Activated CD4-positive, alpha-beta T cell treated with anti-CD3 and anti-CD28 coated beads, Interleukin-2, amount 10 ng/mL, durations not matched to agents 24 days and 14 days (primary cell): ENCODE measurements around the gene NXPE4. TPM values are rescaled to one million over a fixed set of nuclear protein-coding genes. Genes with fewer than 3 reads are reported as not detected.
"Not testable (repeated sequence)": the region's sequence is repeated elsewhere in the genome, so short reads cannot be mapped to it uniquely, and the experiment has no call there.

ENCODE experiments used
- DNase-seq: peaks from one replicate; pipeline ENCODE4 v3.0.0; 2022
- H3K27ac Mint-ChIP-seq: one replicate; pipeline ENCODE4 v1.8.0; 2022; ENCODE audit warnings: mild to moderate bottlenecking, mixed read lengths
- H3K27me3 Mint-ChIP-seq: one replicate; pipeline ENCODE4 v1.8.0; 2022; ENCODE audit warnings: mixed read lengths
- H3K36me3 Mint-ChIP-seq: one replicate; pipeline ENCODE4 v1.8.0; 2022; ENCODE audit warnings: low read depth, mild to moderate bottlenecking, mixed read lengths
- H3K4me1 Mint-ChIP-seq: one replicate; pipeline ENCODE4 v1.8.0; 2021; ENCODE audit warnings: mixed read lengths
- H3K4me3 Mint-ChIP-seq: one replicate; pipeline ENCODE4 v1.8.0; 2022; ENCODE audit warnings: mild to moderate bottlenecking, moderate library complexity, mixed read lengths
- H3K9me3 Mint-ChIP-seq: one replicate; pipeline ENCODE4 v1.8.0; 2021; ENCODE audit warnings: mixed read lengths
- intact Hi-C: fragments of 100-400 bp; cut with micrococcal nuclease; formaldehyde crosslinking; loops from one replicate; pipeline ENCODE4 v1.15.1; 2023
- total RNA-seq: library from RNA; stranded (reverse); gene quantifications from 2 replicates; pipeline ENCODE4 v1.2.3, GENCODE V29; 2022

NXPE4 gene
- total RNA-seq, 1 donor from 2014 or later = not detected

- no peak overlapping the region for H3K4me3 Mint-ChIP-seq
- H3K9me3 Mint-ChIP-seq = no peaks in the 10 kb centered on the region
- no peak overlapping the region for H3K27ac Mint-ChIP-seq
- peak; percentile 21 for DNase-seq
- H3K4me1 Mint-ChIP-seq = no peaks in the 10 kb centered on the region
- H3K27me3 Mint-ChIP-seq = no peaks in the 10 kb centered on the region
- H3K36me3 Mint-ChIP-seq = no peaks in the 10 kb centered on the region
- intact Hi-C loops = no loop called here
These were observed 20.1 kb upstream of the NXPE4 start for GRCh38 chr11:114615448-114616361.

- no peak overlapping the region for H3K27ac Mint-ChIP-seq
- H3K4me3 Mint-ChIP-seq = no peak overlapping the region
- H3K27me3 Mint-ChIP-seq = no peaks in the 10 kb centered on the region
- intact Hi-C loops = no loop called here
- peak; percentile 31 for DNase-seq
- H3K4me1 Mint-ChIP-seq = no peaks in the 10 kb centered on the region
- H3K9me3 Mint-ChIP-seq = no peaks in the 10 kb centered on the region
- H3K36me3 Mint-ChIP-seq = no peaks in the 10 kb centered on the region
These were observed 18.6 kb upstream of the NXPE4 start for GRCh38 chr11:114614127-114614720.

GRCh38 chr11:114613094-114613493 lies 17.5 kb upstream of the NXPE4 start:
- intact Hi-C loops, H3K36me3 Mint-ChIP-seq, H3K27me3 Mint-ChIP-seq, H3K27ac Mint-ChIP-seq, H3K4me3 Mint-ChIP-seq, H3K4me1 Mint-ChIP-seq, H3K9me3 Mint-ChIP-seq: not testable (repeated sequence)
- peak; percentile 20 for DNase-seq

GRCh38 chr11:114612686-114613085 lies 17.1 kb upstream of the NXPE4 start:
- Mint-ChIP-seq H3K27me3 (no peaks in the 10 kb centered on the region), H3K4me3 (no peak overlapping the region), H3K4me1 (no peaks in the 10 kb centered on the region), H3K9me3 (peaks cover 3% of the 10 kb centered on the region), H3K27ac (no peak overlapping the region), H3K36me3 (no peaks in the 10 kb centered on the region)
- DNase-seq = peak; percentile 13
- intact Hi-C loops = no loop called here

- intact Hi-C loops = not testable (repeated sequence)
These were observed 16.6 kb upstream of the NXPE4 start for GRCh38 chr11:114612199-114612598.

GRCh38 chr11:114610984-114611944 lies 15.7 kb upstream of the NXPE4 start:
- Mint-ChIP-seq H3K4me3 (no peak overlapping the region), H3K9me3 (peaks cover 3% of the 10 kb centered on the region), H3K4me1 (no peaks in the 10 kb centered on the region), H3K36me3 (no peaks in the 10 kb centered on the region), H3K27ac (no peak overlapping the region), H3K27me3 (no peaks in the 10 kb centered on the region)
- peak; percentile 31 for DNase-seq
- intact Hi-C loops = no loop called here

More at GRCh38 chr11:114612199-114612598, 16.6 kb upstream of the NXPE4 start:
- H3K36me3 Mint-ChIP-seq, H3K9me3 Mint-ChIP-seq, H3K27ac Mint-ChIP-seq, H3K4me3 Mint-ChIP-seq, H3K27me3 Mint-ChIP-seq, H3K4me1 Mint-ChIP-seq: not testable (repeated sequence)
- DNase-seq = peak; percentile 27

- H3K4me3 Mint-ChIP-seq = no peak overlapping the region
- no peaks in the 10 kb centered on the region for H3K27me3 Mint-ChIP-seq
- no peak overlapping the region for H3K27ac Mint-ChIP-seq
- intact Hi-C loops = no loop called here
- H3K4me1 Mint-ChIP-seq = no peaks in the 10 kb centered on the region
- peaks cover 3% of the 10 kb centered on the region for H3K9me3 Mint-ChIP-seq
- no peaks in the 10 kb centered on the region for H3K36me3 Mint-ChIP-seq
- DNase-seq = peak; percentile 33
These were observed 15.0 kb upstream of the NXPE4 start for GRCh38 chr11:114610550-114610949.

- H3K9me3 Mint-ChIP-seq = peaks cover 3% of the 10 kb centered on the region
- H3K36me3 Mint-ChIP-seq = no peaks in the 10 kb centered on the region
- no peaks in the 10 kb centered on the region for H3K27me3 Mint-ChIP-seq
- H3K4me3 Mint-ChIP-seq = no peak overlapping the region
- no peaks in the 10 kb centered on the region for H3K4me1 Mint-ChIP-seq
- no peak overlapping the region for H3K27ac Mint-ChIP-seq
- peak; percentile 24 for DNase-seq
- intact Hi-C loops = loop anchor here (10.0 kb wide), 1 partner anchor 265 kb away; no protein-coding TSS in a partner anchor
These were observed 13.8 kb upstream of the NXPE4 start for GRCh38 chr11:114609429-114609828.

GRCh38 chr11:114608605-114609004 lies 13.0 kb upstream of the NXPE4 start:
- not testable (repeated sequence) for H3K27me3 Mint-ChIP-seq

GRCh38 chr11:114607753-114608459 lies 12.3 kb upstream of the NXPE4 start:
- no peak overlapping the region for H3K4me3 Mint-ChIP-seq
- no peaks in the 10 kb centered on the region for H3K36me3 Mint-ChIP-seq
- intact Hi-C loops = loop anchor here (10.0 kb wide), 1 partner anchor 263 kb away; no protein-coding TSS in a partner anchor
- H3K27ac Mint-ChIP-seq = no peak overlapping the region
- H3K27me3 Mint-ChIP-seq = no peaks in the 10 kb centered on the region
- peaks cover 3% of the 10 kb centered on the region for H3K9me3 Mint-ChIP-seq
- DNase-seq = peak; percentile 43
- no peaks in the 10 kb centered on the region for H3K4me1 Mint-ChIP-seq

More at GRCh38 chr11:114608605-114609004, 13.0 kb upstream of the NXPE4 start:
- H3K36me3 Mint-ChIP-seq, H3K4me1 Mint-ChIP-seq, H3K27ac Mint-ChIP-seq, H3K4me3 Mint-ChIP-seq, H3K9me3 Mint-ChIP-seq: not testable (repeated sequence)
- DNase-seq = peak; percentile 55
- intact Hi-C loops = loop anchor here (10.0 kb wide), 1 partner anchor 264 kb away; no protein-coding TSS in a partner anchor

GRCh38 chr11:114606802-114607075 lies 11.2 kb upstream of the NXPE4 start:
- not testable (repeated sequence) for H3K9me3 Mint-ChIP-seq, DNase-seq, H3K27ac Mint-ChIP-seq, H3K4me1 Mint-ChIP-seq, H3K4me3 Mint-ChIP-seq, H3K36me3 Mint-ChIP-seq, H3K27me3 Mint-ChIP-seq
- intact Hi-C loops = loop anchor here (10.0 kb wide), 1 partner anchor 262 kb away; no protein-coding TSS in a partner anchor

- intact Hi-C loops = loop anchor here (10.0 kb wide), 1 partner anchor 261 kb away; no protein-coding TSS in a partner anchor
These were observed 10.6 kb upstream of the NXPE4 start for GRCh38 chr11:114606003-114606801.

More at GRCh38 chr11:114606003-114606801, 10.6 kb upstream of the NXPE4 start:
- Mint-ChIP-seq H3K36me3 (no peaks in the 10 kb centered on the region), H3K9me3 (peaks cover 3% of the 10 kb centered on the region), H3K4me3 (no peak overlapping the region), H3K27ac (no peak overlapping the region), H3K27me3 (no peaks in the 10 kb centered on the region), H3K4me1 (no peaks in the 10 kb centered on the region)
- no peak for DNase-seq
